DND-41 (cell line): ENCODE measurements around the gene SERINC5.

ENCODE experiments used
- EZH2 ChIP-seq: IDR thresholded peaks from 3 replicates; pipeline ENCODE4 v1.6.1; 2012; ENCODE audit warnings: borderline replicate concordance, low read depth, mild to moderate bottlenecking, moderate library complexity, low read length, inconsistent platforms; ENCODE audit not compliant: severe bottlenecking
- TF ChIP-seq, protein P1 (sequence below): IDR thresholded peaks from 2 replicates; pipeline ENCODE4 v1.5.1; 2012; ENCODE audit warnings: borderline replicate concordance, low read length, moderate library complexity, mild to moderate bottlenecking; ENCODE audit not compliant: poor library complexity, severe bottlenecking; ENCODE audit errors: extremely low read depth

DNA sequence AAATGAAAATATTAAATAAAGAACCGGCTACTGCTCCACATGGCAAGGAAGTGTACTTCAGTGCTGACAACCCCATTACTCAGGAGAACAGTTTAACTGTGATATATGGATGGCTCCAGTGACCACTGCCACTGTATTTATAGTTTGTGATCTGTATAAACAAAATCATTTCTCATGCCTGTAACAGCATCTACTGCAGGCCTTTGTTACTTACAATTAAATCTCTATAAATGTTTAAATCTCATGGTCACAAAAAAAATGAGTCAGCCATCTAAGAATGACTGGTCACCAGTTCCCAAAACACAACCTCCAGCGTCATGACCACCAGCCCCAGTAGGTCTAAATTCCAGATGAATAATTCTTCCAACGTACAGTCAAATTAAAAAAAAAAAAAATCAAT lies 24.6 kb downstream of the SERINC5 start:
- TF ChIP-seq, protein P1, sequence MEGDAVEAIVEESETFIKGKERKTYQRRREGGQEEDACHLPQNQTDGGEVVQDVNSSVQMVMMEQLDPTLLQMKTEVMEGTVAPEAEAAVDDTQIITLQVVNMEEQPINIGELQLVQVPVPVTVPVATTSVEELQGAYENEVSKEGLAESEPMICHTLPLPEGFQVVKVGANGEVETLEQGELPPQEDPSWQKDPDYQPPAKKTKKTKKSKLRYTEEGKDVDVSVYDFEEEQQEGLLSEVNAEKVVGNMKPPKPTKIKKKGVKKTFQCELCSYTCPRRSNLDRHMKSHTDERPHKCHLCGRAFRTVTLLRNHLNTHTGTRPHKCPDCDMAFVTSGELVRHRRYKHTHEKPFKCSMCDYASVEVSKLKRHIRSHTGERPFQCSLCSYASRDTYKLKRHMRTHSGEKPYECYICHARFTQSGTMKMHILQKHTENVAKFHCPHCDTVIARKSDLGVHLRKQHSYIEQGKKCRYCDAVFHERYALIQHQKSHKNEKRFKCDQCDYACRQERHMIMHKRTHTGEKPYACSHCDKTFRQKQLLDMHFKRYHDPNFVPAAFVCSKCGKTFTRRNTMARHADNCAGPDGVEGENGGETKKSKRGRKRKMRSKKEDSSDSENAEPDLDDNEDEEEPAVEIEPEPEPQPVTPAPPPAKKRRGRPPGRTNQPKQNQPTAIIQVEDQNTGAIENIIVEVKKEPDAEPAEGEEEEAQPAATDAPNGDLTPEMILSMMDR = no peak
- no peak for TF ChIP-seq EZH2
